H1 (cell line): ENCODE data around the gene NDUFB10. TPM values are rescaled to one million over a fixed set of nuclear protein-coding genes. Genes with fewer than 3 reads are reported as not detected.

ENCODE experiments used
- polyA plus RNA-seq, 7 experiments: library from polyadenylated mRNA; depleted of rRNA in 3 of 7; stranded (reverse) in 5 of 7; unstranded in 2 of 7; fragments of >200 nt in 5 of 7; fragments of 200-250 nt in 2 of 7; gene quantifications; 1 replicate in 5 of 7; 2 replicates in 1 of 7; 4 replicates in 1 of 7; pipeline versions ENCODE4 v1.2.1 to v1.2.3, GENCODE V29; 2011 to 2013; ENCODE audit warnings: missing spikeins in 2 of 7, mixed read lengths in 2 of 7
- total RNA-seq: library from RNA; stranded (reverse); fragmentation: NEBNext Ultra II Directional; extraction: Animal tissue kit (Norgen Biotek cat#: 25700); gene quantifications from 2 replicates; pipeline ENCODE4 v1.2.1, GENCODE V29; 2021
- TF ChIP-seq, protein P1 (sequence below): fragments of 300-600 bp; sonication (generic); IDR thresholded peaks from 2 replicates; pipeline ENCODE4 v1.7.1; 2012; ENCODE audit warnings: low read length, moderate library complexity, mild to moderate bottlenecking, inconsistent platforms; ENCODE audit not compliant: insufficient replicate concordance

NDUFB10 gene
- total and polyA plus RNA-seq, 2 of the 8 experiments (the other 6 are each of a cell fraction or from before 2014, with no cell fraction given), result 183 to 194 TPM

DNA sequence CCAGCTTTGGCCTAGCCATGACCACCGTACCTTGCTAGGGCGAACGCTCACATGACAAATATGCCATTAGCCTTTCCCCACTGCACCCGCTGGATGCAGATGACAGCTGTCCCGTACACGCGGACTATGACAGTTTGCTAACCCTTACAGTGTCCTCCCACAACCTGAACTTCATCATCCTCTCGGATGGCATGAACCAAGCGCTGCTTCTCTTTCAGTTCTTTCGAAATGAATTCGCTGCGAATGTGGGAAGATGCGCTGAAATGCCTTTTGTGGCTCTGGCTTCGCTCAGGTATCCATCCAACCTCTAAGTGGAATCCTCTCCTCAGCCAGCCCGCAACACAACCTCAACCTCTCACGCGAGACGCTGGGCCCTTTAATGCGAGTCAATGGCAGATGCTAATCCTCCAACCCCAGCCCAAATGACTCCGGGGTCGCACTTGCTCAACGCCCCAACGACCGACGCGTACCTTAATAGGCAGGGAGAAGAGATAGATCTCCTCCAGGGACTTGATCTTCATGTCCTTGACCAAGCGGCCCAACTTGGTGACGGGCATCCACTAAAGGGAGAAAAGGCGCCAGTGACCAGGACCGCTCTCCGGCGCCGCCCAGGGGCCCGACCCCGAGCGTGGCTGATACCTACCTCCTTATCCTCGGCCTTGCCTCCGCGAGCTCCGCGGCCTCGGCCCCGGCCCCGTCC is 4.6 kb downstream of the NDUFB10 start (continued):
- TF ChIP-seq, protein P1, sequence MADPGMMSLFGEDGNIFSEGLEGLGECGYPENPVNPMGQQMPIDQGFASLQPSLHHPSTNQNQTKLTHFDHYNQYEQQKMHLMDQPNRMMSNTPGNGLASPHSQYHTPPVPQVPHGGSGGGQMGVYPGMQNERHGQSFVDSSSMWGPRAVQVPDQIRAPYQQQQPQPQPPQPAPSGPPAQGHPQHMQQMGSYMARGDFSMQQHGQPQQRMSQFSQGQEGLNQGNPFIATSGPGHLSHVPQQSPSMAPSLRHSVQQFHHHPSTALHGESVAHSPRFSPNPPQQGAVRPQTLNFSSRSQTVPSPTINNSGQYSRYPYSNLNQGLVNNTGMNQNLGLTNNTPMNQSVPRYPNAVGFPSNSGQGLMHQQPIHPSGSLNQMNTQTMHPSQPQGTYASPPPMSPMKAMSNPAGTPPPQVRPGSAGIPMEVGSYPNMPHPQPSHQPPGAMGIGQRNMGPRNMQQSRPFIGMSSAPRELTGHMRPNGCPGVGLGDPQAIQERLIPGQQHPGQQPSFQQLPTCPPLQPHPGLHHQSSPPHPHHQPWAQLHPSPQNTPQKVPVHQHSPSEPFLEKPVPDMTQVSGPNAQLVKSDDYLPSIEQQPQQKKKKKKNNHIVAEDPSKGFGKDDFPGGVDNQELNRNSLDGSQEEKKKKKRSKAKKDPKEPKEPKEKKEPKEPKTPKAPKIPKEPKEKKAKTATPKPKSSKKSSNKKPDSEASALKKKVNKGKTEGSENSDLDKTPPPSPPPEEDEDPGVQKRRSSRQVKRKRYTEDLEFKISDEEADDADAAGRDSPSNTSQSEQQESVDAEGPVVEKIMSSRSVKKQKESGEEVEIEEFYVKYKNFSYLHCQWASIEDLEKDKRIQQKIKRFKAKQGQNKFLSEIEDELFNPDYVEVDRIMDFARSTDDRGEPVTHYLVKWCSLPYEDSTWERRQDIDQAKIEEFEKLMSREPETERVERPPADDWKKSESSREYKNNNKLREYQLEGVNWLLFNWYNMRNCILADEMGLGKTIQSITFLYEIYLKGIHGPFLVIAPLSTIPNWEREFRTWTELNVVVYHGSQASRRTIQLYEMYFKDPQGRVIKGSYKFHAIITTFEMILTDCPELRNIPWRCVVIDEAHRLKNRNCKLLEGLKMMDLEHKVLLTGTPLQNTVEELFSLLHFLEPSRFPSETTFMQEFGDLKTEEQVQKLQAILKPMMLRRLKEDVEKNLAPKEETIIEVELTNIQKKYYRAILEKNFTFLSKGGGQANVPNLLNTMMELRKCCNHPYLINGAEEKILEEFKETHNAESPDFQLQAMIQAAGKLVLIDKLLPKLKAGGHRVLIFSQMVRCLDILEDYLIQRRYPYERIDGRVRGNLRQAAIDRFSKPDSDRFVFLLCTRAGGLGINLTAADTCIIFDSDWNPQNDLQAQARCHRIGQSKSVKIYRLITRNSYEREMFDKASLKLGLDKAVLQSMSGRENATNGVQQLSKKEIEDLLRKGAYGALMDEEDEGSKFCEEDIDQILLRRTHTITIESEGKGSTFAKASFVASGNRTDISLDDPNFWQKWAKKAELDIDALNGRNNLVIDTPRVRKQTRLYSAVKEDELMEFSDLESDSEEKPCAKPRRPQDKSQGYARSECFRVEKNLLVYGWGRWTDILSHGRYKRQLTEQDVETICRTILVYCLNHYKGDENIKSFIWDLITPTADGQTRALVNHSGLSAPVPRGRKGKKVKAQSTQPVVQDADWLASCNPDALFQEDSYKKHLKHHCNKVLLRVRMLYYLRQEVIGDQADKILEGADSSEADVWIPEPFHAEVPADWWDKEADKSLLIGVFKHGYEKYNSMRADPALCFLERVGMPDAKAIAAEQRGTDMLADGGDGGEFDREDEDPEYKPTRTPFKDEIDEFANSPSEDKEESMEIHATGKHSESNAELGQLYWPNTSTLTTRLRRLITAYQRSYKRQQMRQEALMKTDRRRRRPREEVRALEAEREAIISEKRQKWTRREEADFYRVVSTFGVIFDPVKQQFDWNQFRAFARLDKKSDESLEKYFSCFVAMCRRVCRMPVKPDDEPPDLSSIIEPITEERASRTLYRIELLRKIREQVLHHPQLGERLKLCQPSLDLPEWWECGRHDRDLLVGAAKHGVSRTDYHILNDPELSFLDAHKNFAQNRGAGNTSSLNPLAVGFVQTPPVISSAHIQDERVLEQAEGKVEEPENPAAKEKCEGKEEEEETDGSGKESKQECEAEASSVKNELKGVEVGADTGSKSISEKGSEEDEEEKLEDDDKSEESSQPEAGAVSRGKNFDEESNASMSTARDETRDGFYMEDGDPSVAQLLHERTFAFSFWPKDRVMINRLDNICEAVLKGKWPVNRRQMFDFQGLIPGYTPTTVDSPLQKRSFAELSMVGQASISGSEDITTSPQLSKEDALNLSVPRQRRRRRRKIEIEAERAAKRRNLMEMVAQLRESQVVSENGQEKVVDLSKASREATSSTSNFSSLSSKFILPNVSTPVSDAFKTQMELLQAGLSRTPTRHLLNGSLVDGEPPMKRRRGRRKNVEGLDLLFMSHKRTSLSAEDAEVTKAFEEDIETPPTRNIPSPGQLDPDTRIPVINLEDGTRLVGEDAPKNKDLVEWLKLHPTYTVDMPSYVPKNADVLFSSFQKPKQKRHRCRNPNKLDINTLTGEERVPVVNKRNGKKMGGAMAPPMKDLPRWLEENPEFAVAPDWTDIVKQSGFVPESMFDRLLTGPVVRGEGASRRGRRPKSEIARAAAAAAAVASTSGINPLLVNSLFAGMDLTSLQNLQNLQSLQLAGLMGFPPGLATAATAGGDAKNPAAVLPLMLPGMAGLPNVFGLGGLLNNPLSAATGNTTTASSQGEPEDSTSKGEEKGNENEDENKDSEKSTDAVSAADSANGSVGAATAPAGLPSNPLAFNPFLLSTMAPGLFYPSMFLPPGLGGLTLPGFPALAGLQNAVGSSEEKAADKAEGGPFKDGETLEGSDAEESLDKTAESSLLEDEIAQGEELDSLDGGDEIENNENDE, result no peak
